ENCODE results near the gene RBM47. TPM values are rescaled to one million over a fixed set of nuclear protein-coding genes. Genes with fewer than 3 reads are reported as not detected.

Gene RBM47
- total and polyA plus RNA-seq, 2 of the 4 experiments (the other 2 are of a cell fraction): 0.44 to 1.1 TPM

DNA sequence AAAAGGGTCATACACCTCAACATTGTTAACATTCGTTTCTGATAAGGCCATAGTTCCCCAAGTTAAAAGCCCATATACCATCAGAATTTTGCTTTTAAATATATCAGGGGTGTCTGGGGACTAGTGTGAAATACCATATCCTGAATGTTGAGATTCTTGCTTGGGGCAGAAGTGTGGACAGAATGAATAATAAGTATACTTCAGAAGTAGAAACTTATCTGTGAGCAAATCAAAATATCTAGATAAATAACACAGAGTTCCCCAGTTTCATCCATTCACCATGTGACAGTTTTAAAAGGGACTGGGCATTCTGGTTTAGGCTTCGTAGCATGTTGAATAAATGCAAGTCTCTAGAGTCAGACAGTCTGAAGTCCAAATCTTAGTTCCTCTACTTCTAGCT is 184.0 kb downstream of the RBM47 start:
- no TSS peak for BruUV-seq (replicated peaks)
- dilution Hi-C loops (cut with HindIII; ENCODE audit: low sequenced_read_pairs, unreplicated experiment): no loop called here

More for the DNA sequence above, 184.0 kb downstream of the RBM47 start:
- Histone ChIP-seq H3K4me1 (ENCODE audit: control insufficient read depth, insufficient read depth, low read length) (no peaks in the 10 kb centered on the region), H3K9me3 (ENCODE audit: control insufficient read depth, insufficient read depth, low read length) (no peaks in the 10 kb centered on the region), H2BK5ac (ENCODE audit: low read depth, low read length, poor library complexity, severe bottlenecking) (no peak overlapping the region), H3K23ac (ENCODE audit: low read depth, low read length) (no peak overlapping the region), H2BK15ac (ENCODE audit: low read depth, low read length) (no peak overlapping the region), H2AFZ (replicated peaks; ENCODE audit: low read length, poor library complexity) (no peak overlapping the region), H3K14ac (replicated peaks; ENCODE audit: low read depth, low read length) (no peak overlapping the region), H3K9ac (ENCODE audit: low read depth, low read length) (no peak overlapping the region), H4K91ac (ENCODE audit: insufficient read depth, low read depth, low read length) (no peak overlapping the region), H4K5ac (ENCODE audit: low read depth, low read length) (no peak overlapping the region), H3K9me1 (ENCODE audit: insufficient read depth, low read length) (no peaks in the 10 kb centered on the region), H3K56ac (ENCODE audit: extremely low read depth, insufficient read depth, low read length) (no peak overlapping the region), H3K36me3 (ENCODE audit: control insufficient read depth, insufficient read depth, low read length) (no peaks in the 10 kb centered on the region), H3K27ac (ENCODE audit: insufficient read depth, low read length) (no peak overlapping the region), H3K4me2 (ENCODE audit: low read depth, low read length) (no peak overlapping the region), H3K27me3 (ENCODE audit: control insufficient read depth, insufficient read depth, low read length) (no peaks in the 10 kb centered on the region), H3K4ac (ENCODE audit: low read depth, low read length) (no peak overlapping the region), H2AK9ac (replicated peaks; ENCODE audit: low read depth, low read length, poor library complexity) (no peak overlapping the region), H2BK120ac (ENCODE audit: low read depth, low read length) (no peak overlapping the region), H3K79me1 (ENCODE audit: low read depth in 1 of 2, low read length in 2 of 2) (no peaks in the 10 kb centered on the region), H4K20me1 (ENCODE audit: insufficient read depth, low read length) (no peaks in the 10 kb centered on the region), H4K8ac (ENCODE audit: low read depth in 2 of 2, low read length in 2 of 2) (no peak overlapping the region), H3K18ac (ENCODE audit: low read depth, low read length) (no peak overlapping the region), H2AK5ac (ENCODE audit: low read depth, low read length) (no peak overlapping the region), H2BK20ac (ENCODE audit: low read depth, low read length) (no peak overlapping the region), H3K4me3 (ENCODE audit: insufficient read depth, low read depth, low read length) (no peak overlapping the region)
- DNase-seq (no peak), ATAC-seq (ENCODE audit: low read depth) (no peak)
- WGBS, 2 experiments (ENCODE audit: extremely low coverage in 2 of 2, insufficient read length in 1 of 2): no CpG with 5 or more reads among the region's 2 CpGs
- POLR2A ChIA-PET (ENCODE audit: unreplicated experiment): no interaction called here
- intact Hi-C loops (cut with micrococcal nuclease) (no loop called here), in situ Hi-C loops (cut with MboI; ENCODE audit: low sequenced_read_pairs) (no loop called here)
- CTCF ChIA-PET: no interaction called here
- no peak for TF ChIP-seq MAZ (IDR thresholded peaks at IDR 0.05; ENCODE audit: borderline replicate concordance, low read depth, low read length)
- TF ChIP-seq MAFK (IDR thresholded peaks at IDR 0.05; ENCODE audit: low read depth, low read length): no peak
- TF ChIP-seq MXI1 (IDR thresholded peaks at IDR 0.05; ENCODE audit: borderline replicate concordance, low read depth, low read length): no peak
- TF ChIP-seq, protein P1, sequence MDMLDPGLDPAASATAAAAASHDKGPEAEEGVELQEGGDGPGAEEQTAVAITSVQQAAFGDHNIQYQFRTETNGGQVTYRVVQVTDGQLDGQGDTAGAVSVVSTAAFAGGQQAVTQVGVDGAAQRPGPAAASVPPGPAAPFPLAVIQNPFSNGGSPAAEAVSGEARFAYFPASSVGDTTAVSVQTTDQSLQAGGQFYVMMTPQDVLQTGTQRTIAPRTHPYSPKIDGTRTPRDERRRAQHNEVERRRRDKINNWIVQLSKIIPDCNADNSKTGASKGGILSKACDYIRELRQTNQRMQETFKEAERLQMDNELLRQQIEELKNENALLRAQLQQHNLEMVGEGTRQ (IDR thresholded peaks at IDR 0.05; ENCODE audit: low read depth, low read length): no peak
- no peak for TF ChIP-seq FOS (IDR thresholded peaks at IDR 0.05; ENCODE audit: low read depth, low read length)
- TF ChIP-seq BHLHE40 (IDR thresholded peaks at IDR 0.05; ENCODE audit: low read depth, low read length): no peak
- no peak for TF ChIP-seq RFX5 (IDR thresholded peaks at IDR 0.05; ENCODE audit: low read depth, low read length)
